Measurements from ENCODE around the gene ANKRD2.

ANKRD2 gene

DNA sequence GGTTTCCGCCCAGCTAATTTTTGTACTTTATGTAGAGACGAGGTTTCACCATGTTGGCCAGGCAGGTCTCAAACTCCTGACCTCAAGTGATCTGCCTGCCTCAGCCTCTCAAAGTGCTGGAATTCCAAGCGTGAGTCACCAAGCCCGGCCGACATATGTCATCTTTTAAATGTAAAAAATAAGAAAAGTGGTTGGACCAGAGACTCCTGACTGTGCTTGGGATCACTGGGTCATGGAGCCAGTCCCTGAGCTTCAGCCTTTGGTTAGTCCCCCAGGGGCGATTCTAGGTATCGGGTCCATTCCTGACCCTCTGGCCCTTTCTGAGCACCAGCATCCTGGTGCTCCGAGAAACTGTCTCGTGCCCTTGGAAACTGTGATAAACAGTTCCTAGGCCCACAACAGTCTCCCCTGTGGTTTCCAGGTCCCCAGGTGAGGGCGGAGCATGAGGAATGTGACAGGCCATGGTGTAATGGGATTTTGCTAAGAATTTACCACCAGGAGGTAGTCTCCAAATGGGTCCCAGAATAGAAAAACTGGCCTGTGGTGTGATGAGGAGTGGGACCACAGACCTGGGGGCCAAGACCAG lies 41.1 kb upstream of the ANKRD2 start:
- ChIA-PET POLR2A (ENCODE audit: low non-redundant PET) (interaction anchor here (0.7 kb wide), 1 partner anchor 18 kb away, joined by 3 read pairs; no protein-coding TSS in a partner anchor), CTCF (interaction anchor here (0.6 kb wide), 1 partner anchor 81 kb away, joined by 3 read pairs; no protein-coding TSS in a partner anchor)
- no peak for DNase-seq (ENCODE audit: low spot score)

DNA sequence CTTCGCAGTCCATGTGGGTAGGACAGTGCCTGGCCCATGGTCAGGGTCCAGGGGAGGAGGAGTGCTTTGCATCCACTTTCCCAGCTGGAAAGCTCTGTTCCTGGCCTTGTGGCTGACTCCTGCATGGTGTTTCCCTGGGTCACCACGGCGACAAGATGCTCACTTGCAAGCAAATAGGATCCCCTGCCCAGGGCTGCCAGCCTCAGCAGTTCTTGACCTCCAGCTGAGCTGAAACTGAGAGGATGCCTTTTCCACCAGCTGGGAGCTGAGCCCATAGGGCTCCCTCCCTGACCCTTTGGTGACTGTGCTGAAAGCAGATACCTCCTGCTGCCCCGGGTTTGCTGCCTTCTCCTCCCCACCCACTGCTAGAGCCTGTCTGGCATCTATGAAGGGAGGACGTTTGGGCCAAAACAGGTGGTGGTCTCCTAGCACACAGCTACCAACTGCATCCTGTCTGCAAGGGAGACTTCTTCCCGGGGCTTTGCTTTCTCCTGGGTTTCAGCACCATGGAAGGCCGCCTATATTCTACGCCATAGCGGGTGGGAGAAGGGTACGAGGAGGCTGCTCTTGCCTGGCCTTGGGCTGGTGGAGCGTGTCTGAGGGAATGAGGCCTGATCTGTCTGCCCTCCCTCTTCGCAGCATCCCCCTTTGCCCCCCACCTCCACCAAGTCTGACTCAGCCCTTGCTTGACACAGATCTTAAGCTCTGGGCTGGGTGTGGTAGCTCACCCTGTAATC lies 39.5 kb upstream of the ANKRD2 start:
- DNase-seq (ENCODE audit: low spot score): no peak
- POLR2A ChIA-PET (ENCODE audit: low non-redundant PET): no interaction called here
- H3K27ac ChIP-seq: peak overlapping the region; percentile 30; the same call in 1 of the 2 replicates
- CTCF ChIA-PET: interaction anchor here (0.6 kb wide), 2 partner anchors 39 to 58 kb away, joined by 3 read pairs; no protein-coding TSS in a partner anchor
- TF ChIP-seq, protein P1, sequence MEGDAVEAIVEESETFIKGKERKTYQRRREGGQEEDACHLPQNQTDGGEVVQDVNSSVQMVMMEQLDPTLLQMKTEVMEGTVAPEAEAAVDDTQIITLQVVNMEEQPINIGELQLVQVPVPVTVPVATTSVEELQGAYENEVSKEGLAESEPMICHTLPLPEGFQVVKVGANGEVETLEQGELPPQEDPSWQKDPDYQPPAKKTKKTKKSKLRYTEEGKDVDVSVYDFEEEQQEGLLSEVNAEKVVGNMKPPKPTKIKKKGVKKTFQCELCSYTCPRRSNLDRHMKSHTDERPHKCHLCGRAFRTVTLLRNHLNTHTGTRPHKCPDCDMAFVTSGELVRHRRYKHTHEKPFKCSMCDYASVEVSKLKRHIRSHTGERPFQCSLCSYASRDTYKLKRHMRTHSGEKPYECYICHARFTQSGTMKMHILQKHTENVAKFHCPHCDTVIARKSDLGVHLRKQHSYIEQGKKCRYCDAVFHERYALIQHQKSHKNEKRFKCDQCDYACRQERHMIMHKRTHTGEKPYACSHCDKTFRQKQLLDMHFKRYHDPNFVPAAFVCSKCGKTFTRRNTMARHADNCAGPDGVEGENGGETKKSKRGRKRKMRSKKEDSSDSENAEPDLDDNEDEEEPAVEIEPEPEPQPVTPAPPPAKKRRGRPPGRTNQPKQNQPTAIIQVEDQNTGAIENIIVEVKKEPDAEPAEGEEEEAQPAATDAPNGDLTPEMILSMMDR (conservative IDR thresholded peaks at IDR 0.05; ENCODE audit: low read depth): no peak

More for the DNA sequence above, 41.1 kb upstream of the ANKRD2 start:
- H3K27ac ChIP-seq: peak overlapping the region; percentile 22; the same call in 1 of the 2 replicates
- TF ChIP-seq, protein P1 (conservative IDR thresholded peaks at IDR 0.05; ENCODE audit: low read depth): no peak

DNA sequence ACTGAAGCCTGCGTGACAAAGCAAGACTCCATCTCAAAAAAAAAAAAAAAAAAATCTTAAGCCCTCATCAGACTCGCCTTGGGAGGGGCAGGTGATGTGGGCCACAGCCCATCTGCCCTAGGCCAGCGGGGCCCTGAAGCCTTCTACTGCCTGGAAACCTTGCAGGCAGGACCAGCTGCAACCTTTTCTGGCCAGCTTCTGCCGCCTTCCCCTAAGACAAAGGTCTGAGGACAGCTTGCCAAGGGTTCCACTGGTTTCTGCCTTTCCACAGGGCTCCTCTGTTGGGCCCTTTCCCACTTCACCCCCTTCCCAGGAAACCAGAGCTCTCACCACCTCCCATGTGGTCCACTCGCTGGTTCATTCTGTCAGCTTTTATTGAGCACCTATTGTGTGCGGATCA lies 38.7 kb upstream of the ANKRD2 start:
- DNase-seq (ENCODE audit: low spot score): no peak
- TF ChIP-seq, protein P1 (conservative IDR thresholded peaks at IDR 0.05; ENCODE audit: low read depth): no peak
- peak overlapping the region; percentile 30; the same call in 1 of the 2 replicates for H3K27ac ChIP-seq
- CTCF ChIA-PET: interaction anchor here (0.6 to 1.3 kb wide), 5 partner anchors 11 to 38 kb away, joined by 3 to 8 read pairs (median 4); no protein-coding TSS in a partner anchor
- POLR2A ChIA-PET (ENCODE audit: low non-redundant PET): no interaction called here

DNA sequence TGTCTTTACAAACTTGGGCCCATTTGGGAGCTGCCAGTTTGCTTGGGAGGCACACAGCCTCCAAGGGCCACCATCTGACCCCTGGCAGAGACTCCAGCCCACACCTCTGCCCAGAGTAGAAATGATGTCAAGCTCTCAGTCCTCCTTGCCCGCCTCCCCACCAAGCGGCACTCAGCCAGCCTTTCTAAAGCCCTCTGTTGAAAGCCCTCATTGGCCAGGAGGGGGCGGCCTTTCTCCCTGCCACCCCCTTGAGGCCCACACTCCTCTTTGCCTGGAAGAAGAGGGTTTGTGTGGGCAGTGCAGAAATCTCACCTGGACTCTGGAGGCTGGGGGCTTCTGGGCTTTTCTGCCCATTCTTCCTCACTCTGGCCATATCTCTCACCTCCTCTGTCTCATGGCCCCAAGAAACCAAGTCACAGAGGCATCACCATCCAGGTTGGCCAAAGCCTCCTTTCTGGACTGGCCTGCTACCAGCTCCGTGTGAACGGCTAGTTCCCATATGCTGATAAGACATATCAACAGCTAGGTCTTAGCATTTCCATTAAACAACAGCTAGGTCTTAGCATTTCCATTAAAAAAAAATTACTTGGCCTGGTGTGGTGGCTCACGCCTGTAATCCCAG lies 37.7 kb upstream of the ANKRD2 start:
- ChIA-PET CTCF (interaction anchor here (0.8 to 1.3 kb wide), 8 partner anchors 12 to 78 kb away, joined by 3 to 8 read pairs (median 4); no protein-coding TSS in a partner anchor), POLR2A (ENCODE audit: low non-redundant PET) (no interaction called here)
- TF ChIP-seq, protein P1 (conservative IDR thresholded peaks at IDR 0.05; ENCODE audit: low read depth): no peak
- DNase-seq (ENCODE audit: low spot score): no peak
- 0 out of 2 replicates have a peak overlapping the region, but pooled peaks have one; percentile 3 for H3K27ac ChIP-seq

DNA sequence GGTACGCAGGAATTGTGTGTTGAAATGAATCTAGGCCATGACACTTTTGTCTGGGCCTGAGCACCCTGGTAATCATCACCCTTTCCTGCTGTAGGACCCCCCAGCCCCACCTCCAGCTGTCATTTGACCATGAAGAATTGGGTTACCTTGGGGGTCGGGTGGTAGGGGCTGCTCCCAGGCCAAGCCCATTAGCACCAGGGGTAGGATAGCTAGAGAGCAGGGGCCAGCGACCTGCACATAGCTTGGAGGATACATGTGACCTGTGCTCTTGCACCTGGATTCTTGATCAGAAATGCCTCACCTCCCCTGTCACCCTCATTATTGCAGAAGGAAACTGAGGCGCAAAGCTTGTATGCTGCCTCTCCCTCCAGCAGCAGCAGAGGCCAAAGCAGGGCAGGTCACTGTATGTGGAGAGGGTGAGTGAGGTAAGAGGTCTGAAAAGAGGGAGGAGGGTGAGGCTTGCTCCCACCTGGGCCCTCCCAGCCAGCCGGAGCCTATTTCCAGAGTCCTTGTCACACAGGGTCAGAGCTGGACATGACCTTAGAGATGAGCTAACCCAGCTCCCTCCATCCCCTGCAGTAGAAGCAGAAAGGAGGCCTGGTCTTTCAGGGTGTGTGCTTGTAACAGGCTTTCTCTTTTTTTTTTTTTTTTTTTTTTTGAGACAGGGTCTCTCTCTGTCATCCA lies 35.3 kb upstream of the ANKRD2 start:
- POLR2A ChIA-PET (ENCODE audit: low non-redundant PET): interaction anchor here (0.7 kb wide), 1 partner anchor 40 kb away, joined by 3 read pairs; no protein-coding TSS in a partner anchor
- DNase-seq (ENCODE audit: low spot score): no peak
- TF ChIP-seq, protein P1 (conservative IDR thresholded peaks at IDR 0.05; ENCODE audit: low read depth): no peak
- peak overlapping the region; percentile 17; the same call in 1 of the 2 replicates for H3K27ac ChIP-seq
- CTCF ChIA-PET: interaction anchor here (0.8 kb wide), 1 partner anchor 126 kb away, joined by 4 read pairs; no protein-coding TSS in a partner anchor
